GM19240 (cell line): ENCODE data around the gene OTOF.

ENCODE experiments used
- DNase-seq: peaks from one replicate; pipeline ENCODE4 v3.0.0; 2011; ENCODE audit warnings: low spot score; ENCODE audit not compliant: insufficient read length

OTOF gene

DNA sequence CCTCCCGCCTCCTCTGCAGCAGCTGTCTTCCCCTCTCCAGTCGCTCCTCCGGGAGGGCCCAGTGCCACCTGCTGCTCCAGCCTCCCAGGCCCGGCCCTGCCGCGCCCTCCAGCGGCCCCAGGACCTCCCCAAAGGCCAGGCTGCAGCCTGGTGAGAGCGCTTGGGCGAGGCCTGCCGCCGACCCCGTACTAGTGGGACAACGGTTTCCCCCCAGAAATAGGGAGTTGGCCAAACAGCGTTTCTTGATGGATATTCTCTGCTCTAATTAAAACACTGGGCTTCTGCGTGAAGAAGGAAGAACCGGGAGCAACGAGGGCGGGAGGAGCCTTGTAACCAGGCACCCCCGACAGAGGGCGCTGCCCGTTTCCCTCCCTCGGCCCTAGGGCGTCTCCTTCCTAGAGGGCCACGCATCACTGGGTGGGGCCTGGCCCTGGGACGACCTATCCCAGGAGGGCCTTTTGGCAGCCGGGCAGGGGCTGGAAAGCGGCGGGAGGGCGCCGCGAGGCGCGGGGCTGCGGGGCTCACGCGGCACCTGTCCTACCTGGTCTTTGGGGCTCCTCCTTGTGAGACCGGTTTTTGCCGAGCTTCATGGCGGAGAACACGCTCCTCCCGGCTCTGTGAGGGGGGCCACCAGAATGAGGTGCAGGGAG lies 25.4 kb upstream of the OTOF start:
- peak; percentile 72 for DNase-seq

- DNase-seq, result no peak
These were observed 22.5 kb upstream of the OTOF start for GRCh38 chr2:26500406-26500805.

DNA sequence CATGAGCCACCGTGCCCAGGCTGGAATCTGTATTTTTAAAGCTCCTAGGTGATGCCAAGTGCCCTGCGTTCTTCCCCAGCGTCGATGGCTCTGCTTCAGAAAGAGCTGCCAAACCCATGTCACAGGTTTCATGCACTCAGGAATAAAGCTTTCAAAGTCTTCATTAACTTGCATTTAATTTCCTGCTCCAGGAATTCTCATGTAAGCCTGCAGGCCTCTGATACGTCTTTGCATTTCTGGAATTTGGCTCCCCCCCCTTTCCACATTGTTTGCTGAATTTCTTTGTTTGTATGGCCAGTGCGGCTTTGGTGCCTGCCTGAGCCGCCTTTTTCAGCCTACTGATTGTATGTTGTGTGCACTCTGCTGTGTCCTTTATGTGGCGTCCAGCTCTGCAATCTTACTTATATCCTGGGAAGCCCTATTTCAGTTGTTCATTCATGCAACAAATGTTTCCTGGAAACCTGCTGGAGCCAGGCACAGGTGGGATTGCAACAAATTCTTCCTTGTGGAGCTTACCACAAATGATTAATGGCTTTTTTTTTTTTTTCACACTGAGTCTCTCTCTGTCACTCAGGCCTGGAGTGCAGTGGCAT lies 17.9 kb upstream of the OTOF start:
- no peak for DNase-seq

GRCh38 chr2:26494891-26495290 lies 17.0 kb upstream of the OTOF start:
- DNase-seq, result no peak

GRCh38 chr2:26494199-26494598 lies 16.3 kb upstream of the OTOF start:
- no peak for DNase-seq

- DNase-seq, result no peak
These were observed 15.6 kb upstream of the OTOF start for GRCh38 chr2:26493566-26493965.

- no peak for DNase-seq
These were observed 15.0 kb upstream of the OTOF start for GRCh38 chr2:26492749-26493515.

GRCh38 chr2:26491563-26492167 lies 13.7 kb upstream of the OTOF start:
- DNase-seq, result no peak

GRCh38 chr2:26489213-26489850 lies 11.4 kb upstream of the OTOF start:
- no peak for DNase-seq

DNA sequence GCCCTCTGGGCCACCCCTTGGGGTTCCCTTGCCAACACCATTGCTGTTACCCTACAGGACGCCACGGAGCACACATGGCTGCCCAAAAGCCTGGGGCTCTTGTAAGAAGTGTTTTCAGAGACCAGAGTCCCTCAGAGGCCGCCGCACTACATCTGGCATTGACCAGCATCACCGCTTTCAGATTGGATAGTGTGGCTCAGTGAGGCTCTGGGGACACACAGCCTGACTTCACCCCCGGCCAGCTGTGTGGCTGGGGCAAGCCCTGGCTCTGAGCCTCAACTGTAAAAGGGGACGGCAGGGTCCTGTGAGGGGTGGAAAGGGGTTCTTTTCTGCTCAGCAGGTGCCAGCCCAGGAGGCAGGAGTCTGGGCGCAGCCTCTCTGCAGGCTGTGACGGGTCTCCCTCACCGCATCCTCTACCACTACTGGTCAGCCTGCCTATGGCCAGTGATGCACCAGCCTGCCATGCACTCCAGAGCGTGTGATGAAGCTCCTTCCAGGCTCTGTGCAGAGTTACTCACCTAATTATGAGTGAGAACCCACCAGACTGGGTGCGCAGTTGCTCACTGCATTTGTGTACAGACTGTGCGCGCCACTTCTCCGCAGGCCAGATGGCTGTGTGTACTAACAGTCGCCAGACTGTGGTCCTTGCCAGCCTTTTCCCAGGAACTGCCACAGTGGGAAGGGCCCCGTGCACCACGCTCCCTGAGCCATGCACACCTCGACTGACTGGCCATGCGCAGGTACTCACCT lies 10.7 kb upstream of the OTOF start:
- DNase-seq, result no peak

DNA sequence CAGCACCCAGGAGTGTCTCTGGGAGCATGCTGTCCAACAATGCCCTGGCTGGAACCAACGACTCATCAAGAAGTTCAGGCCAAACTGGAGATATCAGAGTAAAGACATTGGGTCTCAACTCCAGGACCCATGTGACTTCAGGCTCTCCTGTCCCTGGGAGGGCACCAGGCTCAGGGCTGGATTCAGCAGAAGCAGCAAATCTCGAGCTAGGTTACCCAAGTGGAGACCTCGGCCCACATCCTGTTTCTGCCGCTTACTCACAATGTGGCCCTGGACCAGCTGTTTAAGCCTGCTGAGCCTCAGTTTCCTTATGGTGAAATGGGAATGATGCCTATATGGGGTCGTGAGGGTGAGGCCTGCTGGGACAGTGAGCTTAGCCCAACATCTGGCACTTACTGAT lies 9.3 kb upstream of the OTOF start:
- DNase-seq, result no peak

DNA sequence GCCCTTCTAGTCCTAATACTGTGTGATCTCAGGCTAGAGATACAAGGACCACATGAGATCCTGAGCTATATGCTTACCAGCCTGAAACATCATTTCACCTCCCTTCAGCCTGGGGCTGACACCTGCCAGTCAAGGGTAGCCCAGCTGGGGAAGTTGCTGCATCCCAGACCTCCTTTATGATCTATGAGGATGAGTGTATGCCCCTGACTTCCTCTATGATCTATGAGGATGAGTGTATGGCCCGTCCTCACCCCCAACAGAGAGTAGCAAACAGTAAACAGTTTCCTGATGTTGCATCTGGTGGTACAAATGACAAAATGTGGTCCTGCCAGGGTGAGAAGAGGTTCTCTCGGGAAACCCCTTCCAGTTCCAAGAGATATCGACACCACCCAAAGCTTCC lies 8.9 kb upstream of the OTOF start:
- DNase-seq, result no peak

DNA sequence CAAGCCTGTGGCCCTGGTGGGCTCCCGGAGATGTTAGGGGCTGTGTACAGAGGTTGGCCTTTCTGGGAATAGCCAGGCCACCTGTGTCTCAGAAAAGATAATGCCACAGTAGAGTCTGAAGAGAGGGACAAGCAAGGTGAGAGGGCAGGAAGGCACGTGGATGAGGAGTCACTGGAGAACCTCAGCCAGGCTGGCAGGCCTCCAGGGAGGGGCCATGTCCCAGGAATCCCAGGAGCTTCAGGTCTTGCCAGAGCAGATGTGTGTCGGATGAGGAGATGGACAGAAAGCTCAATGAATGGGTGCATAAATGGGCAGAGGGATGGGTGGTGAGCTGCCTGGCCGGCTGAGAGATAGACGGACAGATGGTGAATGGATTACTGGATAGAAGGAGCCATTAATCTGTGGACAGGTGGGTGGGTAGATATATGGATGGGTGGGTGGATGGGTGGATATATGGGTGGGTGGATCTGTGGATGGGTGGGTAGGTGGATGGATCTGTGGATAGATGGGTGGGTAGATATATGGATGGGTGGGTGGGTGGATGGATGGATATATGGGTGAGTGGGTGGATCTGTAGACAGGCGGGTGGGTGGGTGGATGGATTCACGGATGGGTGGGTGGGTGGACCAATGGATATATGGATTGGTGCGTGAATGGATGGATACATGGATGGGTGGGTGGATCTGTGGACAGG lies 7.9 kb upstream of the OTOF start:
- no peak for DNase-seq

- DNase-seq, result no peak
These were observed 7.2 kb upstream of the OTOF start for GRCh38 chr2:26485099-26485498.

GRCh38 chr2:26484579-26484978 lies 6.7 kb upstream of the OTOF start:
- no peak for DNase-seq

GRCh38 chr2:26483957-26484565 lies 6.1 kb upstream of the OTOF start:
- DNase-seq, result no peak

- DNase-seq, result no peak
These were observed 5.6 kb upstream of the OTOF start for GRCh38 chr2:26483516-26483915.

DNA sequence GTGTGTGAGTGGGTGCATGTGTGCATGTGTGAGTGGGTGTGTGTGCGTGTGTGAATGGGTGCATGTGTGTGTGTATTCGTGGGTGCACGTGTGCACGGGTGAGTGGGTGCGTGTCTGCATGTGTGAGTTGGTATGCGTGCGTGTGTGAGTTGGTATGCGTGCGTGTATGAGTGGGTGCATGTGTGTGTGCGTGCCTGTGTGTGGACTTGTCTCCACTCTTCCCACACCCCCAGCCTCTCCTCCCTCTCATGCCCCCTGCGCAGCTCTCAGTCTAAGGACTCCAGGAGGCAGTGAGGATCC lies 5.1 kb upstream of the OTOF start:
- no peak for DNase-seq

DNA sequence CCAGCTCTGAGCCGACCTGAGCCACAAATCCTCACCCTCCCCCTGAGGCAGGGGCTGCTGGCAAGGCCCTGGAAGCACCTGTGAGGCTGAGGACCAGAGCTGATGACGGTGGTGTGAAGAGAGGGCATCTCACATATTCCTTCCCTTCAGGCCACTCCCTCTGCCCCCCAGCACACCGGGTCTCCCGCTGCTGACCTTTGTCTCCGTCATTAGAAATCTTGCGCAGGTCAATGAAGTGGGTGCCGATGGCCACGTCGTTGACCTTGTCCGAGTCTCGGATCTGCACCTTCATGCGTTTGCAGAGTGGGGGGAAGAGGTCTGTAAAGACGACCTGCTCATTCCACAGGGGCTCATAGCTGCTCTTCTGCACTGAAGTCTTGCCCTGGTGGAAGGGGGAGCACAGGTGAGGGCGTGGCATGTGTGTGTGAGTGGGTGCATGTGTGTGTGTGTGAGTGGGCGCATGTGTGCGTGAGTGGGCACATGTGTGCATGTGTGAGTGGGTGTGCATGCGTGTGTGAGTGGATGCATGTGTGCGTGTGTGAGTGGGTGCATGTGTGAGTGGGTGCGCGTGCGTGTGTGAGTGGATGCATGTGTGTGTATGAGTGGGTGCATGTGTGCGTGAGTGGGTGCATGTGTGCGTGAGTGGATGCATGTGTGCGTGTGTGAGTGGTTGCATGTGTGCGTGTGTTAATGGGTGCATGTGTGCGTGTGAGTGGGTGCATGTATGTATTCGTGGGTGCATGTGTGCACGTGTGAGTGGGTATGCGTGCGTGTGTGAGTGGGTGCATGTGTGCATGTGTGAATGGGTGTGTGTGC lies 4.5 kb upstream of the OTOF start:
- DNase-seq, result no peak

DNA sequence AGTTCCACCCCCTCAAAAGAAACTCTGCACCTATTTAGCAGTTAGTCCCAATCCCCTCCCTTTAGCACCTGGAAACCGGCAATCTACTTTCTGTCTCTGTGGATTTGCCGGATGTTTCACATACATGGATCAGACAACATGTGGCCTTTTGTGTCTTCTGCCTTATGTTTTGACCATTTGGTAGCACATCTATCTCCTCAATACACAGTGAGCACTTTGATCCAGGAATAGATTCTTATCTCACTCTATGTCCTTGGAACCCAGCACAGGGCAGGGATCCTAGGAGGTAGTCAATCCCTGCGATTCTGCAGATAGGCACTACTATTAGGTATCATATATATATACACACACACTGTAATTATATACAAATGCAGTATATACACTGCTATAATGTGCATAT lies 3.8 kb upstream of the OTOF start:
- DNase-seq, result no peak
